BE2C (cell line): ENCODE results near the gene C6orf62.

Experiments used
- DNase-seq: peaks from one replicate; pipeline ENCODE4 v3.0.0-alpha.2; 2020
- H3K27me3 ChIP-seq: fragments of 250-450 bp; sonication (Bioruptor Pico); 2 replicates; pipeline ENCODE4 v1.5.1; 2020; ENCODE audit warnings: mild to moderate bottlenecking
- H3K36me3 ChIP-seq: fragments of 250-450 bp; sonication (Bioruptor Pico); 2 replicates; pipeline ENCODE4 v1.5.1; 2020; ENCODE audit warnings: mild to moderate bottlenecking
- H3K4me1 ChIP-seq: fragments of 250-450 bp; sonication (Bioruptor Pico); 2 replicates; pipeline ENCODE4 v1.5.1; 2020
- H3K4me3 ChIP-seq: 2 replicates; pipeline ENCODE4 v1.5.1; 2011; ENCODE audit warnings: low read depth, low read length
- H3K9me3 ChIP-seq: fragments of 250-450 bp; sonication (Bioruptor Pico); 2 replicates; pipeline ENCODE4 v1.5.1; 2020
- CTCF ChIP-seq: IDR thresholded peaks from 2 replicates; pipeline ENCODE4 v1.5.1; 2012; ENCODE audit warnings: mild to moderate bottlenecking, low read depth, low read length

C6orf62 gene

GRCh38 chr6:24710519-24711303 is 8.2 kb downstream of the C6orf62 start:
- DNase-seq, result no peak
- no peaks in the 10 kb centered on the region for H3K27me3 ChIP-seq
- H3K4me1 ChIP-seq, result no peaks in the 10 kb centered on the region
- peaks cover 96% of the 10 kb centered on the region for H3K36me3 ChIP-seq
- H3K4me3 ChIP-seq, result no peak overlapping the region
- TF ChIP-seq CTCF, result no peak
- no peaks in the 10 kb centered on the region for H3K9me3 ChIP-seq

GRCh38 chr6:24709014-24709711 is 9.8 kb downstream of the C6orf62 start:
- H3K36me3 ChIP-seq, result peaks cover 93% of the 10 kb centered on the region
- no peak for TF ChIP-seq CTCF
- no peaks in the 10 kb centered on the region for H3K4me1 ChIP-seq
- no peaks in the 10 kb centered on the region for H3K9me3 ChIP-seq
- no peak for DNase-seq
- H3K4me3 ChIP-seq, result no peak overlapping the region
- H3K27me3 ChIP-seq, result no peaks in the 10 kb centered on the region

GRCh38 chr6:24708612-24709011 is 10.3 kb downstream of the C6orf62 start:
- DNase-seq, result no peak
- Histone ChIP-seq H3K9me3 (no peaks in the 10 kb centered on the region), H3K4me3 (no peak overlapping the region), H3K36me3 (peaks cover 93% of the 10 kb centered on the region), H3K4me1 (no peaks in the 10 kb centered on the region), H3K27me3 (no peaks in the 10 kb centered on the region)
- no peak for TF ChIP-seq CTCF

GRCh38 chr6:24704468-24704867 is 14.5 kb downstream of the C6orf62 start:
- H3K36me3 ChIP-seq, result peaks cover 72% of the 10 kb centered on the region
- TF ChIP-seq CTCF, result no peak

GRCh38 chr6:24702720-24703282 is 16.2 kb downstream of the C6orf62 start:
- Histone ChIP-seq H3K4me1 (no peaks in the 10 kb centered on the region), H3K4me3 (no peak overlapping the region), H3K27me3 (no peaks in the 10 kb centered on the region), H3K36me3 (peaks cover 55% of the 10 kb centered on the region), H3K9me3 (no peaks in the 10 kb centered on the region)
- no peak for TF ChIP-seq CTCF
- no peak for DNase-seq

More at GRCh38 chr6:24704468-24704867, 14.5 kb downstream of the C6orf62 start:
- Histone ChIP-seq H3K4me3 (no peak overlapping the region), H3K4me1 (no peaks in the 10 kb centered on the region), H3K9me3 (no peaks in the 10 kb centered on the region), H3K27me3 (no peaks in the 10 kb centered on the region)
- DNase-seq, result no peak
